Measurements from ENCODE around the gene GARS1. TPM values are rescaled to one million over a fixed set of nuclear protein-coding genes. Genes with fewer than 3 reads are reported as not detected.

The GARS1 gene
- total RNA-seq, 2 experiments from 2014 or later, result 338 to 354 TPM

GRCh38 chr7:30556840-30557239, 37.8 kb upstream of the GARS1 start:
- H3K4me1 Mint-ChIP-seq (ENCODE audit: low read depth), result no peaks in the 10 kb centered on the region
- intact Hi-C loops (cut with micrococcal nuclease), result no loop called here
- no peak overlapping the region for H3K27ac Mint-ChIP-seq
- TF ChIP-seq CTCF (IDR thresholded peaks at IDR 0.05), result no peak
- no peaks in the 10 kb centered on the region for H3K27me3 Mint-ChIP-seq
- ATAC-seq, result no peak
- ChIA-PET CTCF (interaction anchor here (0.9 to 2.1 kb wide), 3 partner anchors 7 to 281 kb away, joined by 3 to 8 read pairs (median 7); no protein-coding TSS in a partner anchor), POLR2A (no interaction called here)
- H3K4me3 Mint-ChIP-seq, result no peak overlapping the region
- peaks cover 4% of the 10 kb centered on the region for H3K36me3 Mint-ChIP-seq (ENCODE audit: low read depth)
- H3K9me3 Mint-ChIP-seq, result no peaks in the 10 kb centered on the region
- DNase-seq, result no peak

GRCh38 chr7:30557245-30557644, 37.4 kb upstream of the GARS1 start:
- H3K27me3 Mint-ChIP-seq, result no peaks in the 10 kb centered on the region
- intact Hi-C loops (cut with micrococcal nuclease), result no loop called here
- peaks cover 5% of the 10 kb centered on the region for H3K36me3 Mint-ChIP-seq (ENCODE audit: low read depth)
- ChIA-PET CTCF (interaction anchor here (0.9 to 2.1 kb wide), 2 partner anchors 8 to 281 kb away, joined by 3 to 8 read pairs; no protein-coding TSS in a partner anchor), POLR2A (no interaction called here)
- H3K9me3 Mint-ChIP-seq, result no peaks in the 10 kb centered on the region
- no peak overlapping the region for H3K27ac Mint-ChIP-seq
- no peak overlapping the region for H3K4me3 Mint-ChIP-seq
- ATAC-seq (no peak), DNase-seq (no peak)
- no peak for TF ChIP-seq CTCF (IDR thresholded peaks at IDR 0.05)
- H3K4me1 Mint-ChIP-seq (ENCODE audit: low read depth), result no peaks in the 10 kb centered on the region

- DNase-seq (no peak), ATAC-seq (no peak)
- Mint-ChIP-seq H3K27me3 (no peaks in the 10 kb centered on the region), H3K36me3 (ENCODE audit: low read depth) (peaks cover 10% of the 10 kb centered on the region), H3K4me1 (ENCODE audit: low read depth) (peaks cover 2% of the 10 kb centered on the region), H3K9me3 (no peaks in the 10 kb centered on the region), H3K4me3 (no peak overlapping the region), H3K27ac (no peak overlapping the region)
- intact Hi-C loops (cut with micrococcal nuclease), result loop anchor here (5.0 kb wide), 1 partner anchor 282 kb away; no protein-coding TSS in a partner anchor
- CTCF ChIA-PET, result interaction anchor here (1.2 kb wide), 1 partner anchor 10 kb away, joined by 4 read pairs; no protein-coding TSS in a partner anchor
- TF ChIP-seq CTCF (IDR thresholded peaks at IDR 0.05), result no peak
- POLR2A ChIA-PET, result no interaction called here
These were observed 35.1 kb upstream of the GARS1 start for GRCh38 chr7:30559611-30560010.

GRCh38 chr7:30561389-30561788, 33.3 kb upstream of the GARS1 start:
- ATAC-seq, result no peak
- no peaks in the 10 kb centered on the region for H3K27me3 Mint-ChIP-seq
- intact Hi-C loops (cut with micrococcal nuclease), result loop anchor here (5.0 kb wide), 1 partner anchor 284 kb away; no protein-coding TSS in a partner anchor
- H3K4me1 Mint-ChIP-seq (ENCODE audit: low read depth), result peaks cover 2% of the 10 kb centered on the region
- ChIA-PET POLR2A (no interaction called here), CTCF (no interaction called here)
- no peak overlapping the region for H3K27ac Mint-ChIP-seq
- TF ChIP-seq CTCF (IDR thresholded peaks at IDR 0.05), result no peak
- no peak for DNase-seq
- peaks cover 10% of the 10 kb centered on the region for H3K36me3 Mint-ChIP-seq (ENCODE audit: low read depth)
- H3K4me3 Mint-ChIP-seq, result no peak overlapping the region
- no peaks in the 10 kb centered on the region for H3K9me3 Mint-ChIP-seq

- ATAC-seq, result no peak
- no peak for DNase-seq
- Mint-ChIP-seq H3K36me3 (ENCODE audit: low read depth) (peaks cover 10% of the 10 kb centered on the region), H3K4me1 (ENCODE audit: low read depth) (peaks cover 2% of the 10 kb centered on the region), H3K27me3 (no peaks in the 10 kb centered on the region), H3K9me3 (no peaks in the 10 kb centered on the region), H3K27ac (no peak overlapping the region), H3K4me3 (no peak overlapping the region)
- ChIA-PET CTCF (interaction anchor here (0.6 to 4.3 kb wide), 9 partner anchors 13 to 285 kb away, joined by 3 to 70 read pairs (median 5); no protein-coding TSS in a partner anchor), POLR2A (no interaction called here)
- no peak for TF ChIP-seq CTCF (IDR thresholded peaks at IDR 0.05)
- intact Hi-C loops (cut with micrococcal nuclease), result loop anchor here (5.0 kb wide), 1 partner anchor 285 kb away; no protein-coding TSS in a partner anchor
These were observed 32.2 kb upstream of the GARS1 start for GRCh38 chr7:30562498-30562897.
